Stomach (tissue), 4 donors: ENCODE measurements around the gene ANKRD10.

Experiments
- CTCF ChIP-seq, 7 experiments: fragments of 450-650 bp in 4 of 7; fragments of 200-600 bp in 3 of 7; sonication (generic) in 3 of 7; IDR thresholded peaks; one replicate each; pipeline ENCODE4 v1.5.1; 2016 to 2019; ENCODE audit warnings: antibody characterized with exemption in 7 of 7, control low read depth in 2 of 7, mild to moderate bottlenecking in 1 of 7
- EP300 ChIP-seq: sonication (generic); formaldehyde crosslinking; IDR thresholded peaks from one replicate; pipeline ENCODE4 v1.6.1; 2017; ENCODE audit warnings: antibody characterized with exemption
- POLR2A ChIP-seq, 4 donors: fragments of 450-650 bp; IDR thresholded peaks; one replicate each; pipeline ENCODE4 v1.6.1; 2016; ENCODE audit warnings: antibody characterized with exemption in 4 of 4, control low read depth in 2 of 4, mild to moderate bottlenecking in 1 of 4, moderate library complexity in 1 of 4

- TF ChIP-seq EP300 (no peak), CTCF (IDR thresholded peaks at IDR 0.05) (no peak), POLR2A (IDR thresholded peaks at IDR 0.05) (no peak)
Measured at GRCh38 chr13:110883542-110883941, 31.3 kb downstream of the ANKRD10 start.
